GM20000 (cell line): ENCODE data around the gene HIVEP2.

Experiments
- DNase-seq: peaks from one replicate; pipeline ENCODE4 v3.0.0; 2012; ENCODE audit warnings: low spot score
- TF ChIP-seq, protein P1 (sequence below): IDR thresholded peaks from 2 replicates; pipeline ENCODE4 v1.5.1; 2012; ENCODE audit warnings: mild to moderate bottlenecking, control low read depth; ENCODE audit errors: extremely low read depth, missing control alignments

Gene HIVEP2

DNA sequence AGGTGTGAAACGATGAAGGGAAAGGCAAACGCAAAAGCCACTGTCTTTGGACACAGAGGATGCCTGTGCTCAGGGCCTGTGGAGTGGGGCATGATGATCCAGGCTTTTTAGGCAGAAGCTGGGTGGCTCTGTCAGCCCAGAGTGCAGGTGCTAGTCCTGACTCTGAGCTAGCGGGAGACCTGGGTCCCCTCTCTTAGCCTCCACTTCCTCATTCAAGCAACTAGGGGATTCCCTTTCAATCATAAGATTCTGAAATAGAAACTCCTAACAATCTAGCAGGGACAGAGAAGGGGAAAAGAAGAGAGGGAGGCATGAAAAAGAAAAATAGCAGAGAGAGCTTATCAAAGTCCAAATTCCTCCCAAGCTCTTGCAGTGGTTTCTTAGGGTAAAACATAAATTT lies 7.6 kb upstream of the HIVEP2 start:
- DNase-seq = peak; percentile 68
- TF ChIP-seq, protein P1, sequence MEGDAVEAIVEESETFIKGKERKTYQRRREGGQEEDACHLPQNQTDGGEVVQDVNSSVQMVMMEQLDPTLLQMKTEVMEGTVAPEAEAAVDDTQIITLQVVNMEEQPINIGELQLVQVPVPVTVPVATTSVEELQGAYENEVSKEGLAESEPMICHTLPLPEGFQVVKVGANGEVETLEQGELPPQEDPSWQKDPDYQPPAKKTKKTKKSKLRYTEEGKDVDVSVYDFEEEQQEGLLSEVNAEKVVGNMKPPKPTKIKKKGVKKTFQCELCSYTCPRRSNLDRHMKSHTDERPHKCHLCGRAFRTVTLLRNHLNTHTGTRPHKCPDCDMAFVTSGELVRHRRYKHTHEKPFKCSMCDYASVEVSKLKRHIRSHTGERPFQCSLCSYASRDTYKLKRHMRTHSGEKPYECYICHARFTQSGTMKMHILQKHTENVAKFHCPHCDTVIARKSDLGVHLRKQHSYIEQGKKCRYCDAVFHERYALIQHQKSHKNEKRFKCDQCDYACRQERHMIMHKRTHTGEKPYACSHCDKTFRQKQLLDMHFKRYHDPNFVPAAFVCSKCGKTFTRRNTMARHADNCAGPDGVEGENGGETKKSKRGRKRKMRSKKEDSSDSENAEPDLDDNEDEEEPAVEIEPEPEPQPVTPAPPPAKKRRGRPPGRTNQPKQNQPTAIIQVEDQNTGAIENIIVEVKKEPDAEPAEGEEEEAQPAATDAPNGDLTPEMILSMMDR = no peak

DNA sequence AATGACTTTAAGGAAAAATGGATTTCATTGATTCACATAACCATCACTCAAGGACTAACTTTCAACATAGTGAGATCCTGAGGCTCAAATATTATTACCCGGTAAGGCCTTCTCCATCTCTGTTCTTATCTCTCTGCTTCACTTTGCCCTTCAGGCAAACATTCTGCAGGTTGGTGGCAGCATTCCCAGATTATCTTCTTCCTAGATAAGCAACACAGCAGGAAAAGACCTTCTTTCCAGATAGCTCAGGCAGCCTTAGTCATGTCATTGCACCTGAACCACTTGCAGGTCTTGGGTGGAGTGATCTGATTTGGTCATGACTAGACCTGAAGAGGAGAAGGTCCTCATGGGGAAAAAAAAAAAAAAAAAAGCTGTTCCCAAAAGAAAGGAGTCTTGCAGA lies 5.3 kb upstream of the HIVEP2 start:
- TF ChIP-seq, protein P1 = no peak
- no peak for DNase-seq

DNA sequence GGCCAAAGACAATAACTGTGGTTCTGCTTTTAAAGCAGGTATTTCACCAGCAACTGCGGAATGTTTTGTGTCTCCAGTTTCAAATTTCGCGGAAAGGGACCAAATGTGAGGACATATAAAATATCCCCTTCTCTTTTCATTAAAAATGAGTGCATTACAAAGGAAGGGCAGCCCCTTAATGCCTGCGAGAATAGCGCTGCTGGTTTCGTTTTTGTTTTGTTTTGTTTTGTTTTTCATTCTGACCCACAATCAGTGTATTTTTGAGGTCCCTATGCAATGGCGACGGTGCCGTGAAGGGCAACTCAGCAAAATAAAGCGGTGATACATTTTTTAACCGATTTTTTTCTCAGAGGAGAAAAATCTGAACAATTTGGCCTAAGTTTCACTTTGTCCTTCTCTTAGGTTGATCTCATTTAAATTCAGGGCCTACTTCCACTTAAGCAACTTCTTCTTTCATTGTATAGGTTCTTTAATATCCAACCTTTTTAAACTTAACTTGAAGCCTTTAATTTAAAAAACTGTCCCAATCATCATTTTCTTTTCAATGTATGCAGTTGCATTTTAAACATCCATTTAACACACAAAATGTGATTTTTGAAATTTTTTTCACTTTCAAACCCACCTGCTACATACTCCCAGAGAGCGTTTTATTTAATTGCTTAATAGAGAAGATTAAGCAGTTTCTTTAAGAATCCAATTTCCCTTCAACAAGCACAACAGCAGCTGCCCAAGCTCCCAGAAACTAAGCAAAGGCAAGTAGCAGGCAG lies 2.9 kb upstream of the HIVEP2 start:
- TF ChIP-seq, protein P1 = no peak
- DNase-seq = peak; percentile 72

DNA sequence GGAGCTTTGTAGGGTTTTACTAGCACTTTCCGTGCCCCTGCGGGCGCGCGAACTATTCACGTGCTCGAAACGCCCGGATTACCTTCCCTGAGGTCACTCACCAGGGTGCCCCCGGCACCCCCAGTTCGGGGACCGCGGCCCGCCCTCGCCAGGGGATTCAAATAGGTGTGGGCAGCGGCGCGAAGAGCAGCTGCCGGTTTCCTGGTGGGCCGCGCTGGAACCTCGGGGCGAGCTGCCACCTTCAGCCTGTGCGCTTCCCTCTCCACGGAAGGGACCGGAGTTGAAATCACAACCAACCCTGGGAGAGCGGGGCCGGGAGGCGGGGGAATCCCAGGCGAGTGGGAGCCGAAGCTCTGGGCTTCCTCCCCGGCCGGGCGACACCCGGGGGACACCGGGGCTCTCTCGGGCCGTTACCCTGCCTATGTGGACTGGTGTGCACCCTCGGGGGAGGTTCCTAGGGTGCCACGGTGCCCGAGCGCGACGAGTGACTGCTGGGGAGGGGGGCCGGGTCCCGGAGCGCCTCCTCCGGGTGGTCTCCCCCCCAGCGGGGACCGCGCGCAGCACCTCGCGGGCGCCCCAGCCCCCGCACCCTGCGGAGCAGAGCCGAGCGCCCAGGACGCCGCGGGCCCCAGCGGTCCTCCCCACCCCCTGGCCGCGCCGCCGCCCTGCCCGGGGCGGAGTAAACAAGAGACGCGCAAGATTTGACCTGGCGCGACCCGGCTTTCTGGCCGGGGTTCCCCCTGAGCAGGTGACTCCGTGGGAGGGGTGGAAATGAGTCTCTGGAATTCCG lies 2.1 kb upstream of the HIVEP2 start:
- TF ChIP-seq, protein P1 = no peak
- peak; percentile 91 for DNase-seq

DNA sequence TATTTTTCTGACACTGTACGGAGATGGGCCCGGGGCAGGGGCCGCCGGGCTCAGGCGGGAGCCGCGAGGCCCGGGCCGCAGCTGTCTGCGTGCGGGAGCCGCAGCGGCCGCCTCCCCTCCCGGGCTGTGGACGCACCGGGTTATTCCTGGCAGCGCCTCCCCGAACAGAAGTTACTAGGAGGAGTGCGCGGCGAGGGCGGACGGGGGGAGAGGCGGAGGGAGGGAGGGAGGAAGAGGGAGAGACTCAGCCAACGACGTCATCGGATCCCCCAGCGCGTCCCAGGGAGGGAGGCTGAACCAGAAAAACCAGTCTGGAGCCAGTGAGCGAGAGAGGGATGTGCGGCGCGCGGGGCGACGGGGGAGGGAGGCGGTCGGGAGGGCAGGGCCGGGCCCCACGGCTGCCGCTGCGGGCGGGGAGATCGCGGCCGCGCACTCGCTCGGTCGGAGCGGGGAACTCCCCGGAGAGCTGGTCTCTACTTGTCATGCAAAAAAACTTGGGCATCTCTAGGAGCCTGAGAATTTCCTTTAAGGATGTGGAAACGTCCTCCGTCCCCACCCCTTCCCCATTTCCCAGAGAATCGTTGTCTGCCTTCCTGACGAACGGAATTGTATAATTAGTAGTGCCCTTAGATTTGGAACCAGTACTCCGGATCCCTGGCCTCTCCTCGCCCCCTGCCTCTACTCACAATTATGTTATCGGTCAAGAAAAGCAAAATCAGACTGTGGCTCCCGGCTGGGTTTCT lies 1.4 kb upstream of the HIVEP2 start:
- peak; percentile 88 for DNase-seq
- TF ChIP-seq, protein P1 = no peak

DNA sequence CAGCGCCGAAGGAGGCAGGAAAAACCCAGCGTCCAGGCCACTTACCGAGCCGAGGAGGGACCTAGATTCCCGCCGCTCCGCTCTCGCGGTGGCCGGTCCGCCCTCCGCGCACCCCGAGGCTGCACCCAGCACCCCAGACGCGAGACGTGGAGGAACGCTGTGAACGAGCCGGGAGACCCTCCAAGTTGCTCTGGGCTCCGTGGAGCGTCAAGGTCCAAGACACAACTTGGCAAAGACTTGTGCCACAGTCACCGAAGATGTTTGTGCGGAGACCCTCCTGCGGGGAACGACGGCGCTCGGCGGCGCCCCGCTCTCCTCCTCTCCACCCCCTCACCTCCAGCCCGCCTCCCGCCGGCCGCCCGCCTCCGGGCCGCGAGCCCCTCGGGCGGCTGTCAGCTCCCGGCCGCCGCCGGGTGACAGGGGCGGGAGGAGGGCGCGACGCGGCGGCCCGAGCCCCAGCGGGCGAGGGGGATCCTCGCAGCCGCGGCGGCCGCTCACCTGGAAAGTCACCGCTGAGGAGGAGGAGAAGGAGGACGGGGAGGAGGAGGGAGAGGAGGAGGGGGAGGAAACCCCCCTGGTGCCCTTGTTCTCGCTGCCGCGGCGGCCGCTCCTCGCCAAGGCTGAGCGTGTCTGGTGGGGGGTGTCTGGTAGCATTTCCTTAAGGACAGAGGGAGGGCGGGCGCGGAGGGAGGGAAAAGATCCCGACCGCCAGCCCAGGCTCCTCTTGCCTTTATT lies 637 bp upstream of the HIVEP2 start:
- DNase-seq = peak; percentile 79

More for the DNA sequence above, 637 bp upstream of the HIVEP2 start:
- TF ChIP-seq, protein P1 = no peak
